UCSD-AML1 (cell line): ENCODE measurements around the gene TMPRSS5.
"Not testable (repeated sequence)": the region's sequence is repeated elsewhere in the genome, so short reads cannot be mapped to it uniquely, and the experiment has no call there.

Source experiments
- DNase-seq: peaks from one replicate; lab custom pipeline; 2025; ENCODE audit not compliant: unreplicated experiment; lab: John Stamatoyannopoulos, UW

The TMPRSS5 gene

DNA sequence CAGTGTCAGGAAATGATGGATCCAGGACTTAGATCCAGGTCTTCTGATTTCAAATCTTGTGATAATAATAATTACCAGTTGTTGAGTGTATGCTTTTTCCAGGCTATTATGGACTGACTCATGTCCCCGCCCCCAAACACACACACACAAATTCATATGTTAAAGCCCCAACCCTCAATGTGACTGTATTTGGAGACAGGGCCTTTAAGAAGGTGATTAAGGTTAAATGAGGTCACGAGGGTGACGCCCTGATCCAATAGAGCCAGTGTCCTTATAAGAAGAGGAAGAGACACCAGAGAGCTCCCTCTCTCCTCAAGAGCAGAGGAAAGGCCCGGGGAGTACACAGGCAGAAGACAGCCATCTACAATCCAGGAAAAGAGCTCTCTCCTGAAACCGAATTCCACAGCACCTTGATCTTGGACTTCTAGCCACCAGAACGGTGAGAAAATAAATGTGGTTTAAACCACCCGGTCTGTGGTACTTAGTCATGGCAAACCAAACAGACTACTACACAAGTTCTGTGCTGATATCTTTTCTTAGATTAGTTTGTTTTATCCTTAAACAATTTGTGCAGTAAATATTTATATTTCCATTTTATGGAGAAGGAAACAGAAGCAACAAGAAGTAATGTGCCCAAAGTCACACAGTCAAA lies 8.2 kb downstream of the TMPRSS5 start:
- DNase-seq: no peak

DNA sequence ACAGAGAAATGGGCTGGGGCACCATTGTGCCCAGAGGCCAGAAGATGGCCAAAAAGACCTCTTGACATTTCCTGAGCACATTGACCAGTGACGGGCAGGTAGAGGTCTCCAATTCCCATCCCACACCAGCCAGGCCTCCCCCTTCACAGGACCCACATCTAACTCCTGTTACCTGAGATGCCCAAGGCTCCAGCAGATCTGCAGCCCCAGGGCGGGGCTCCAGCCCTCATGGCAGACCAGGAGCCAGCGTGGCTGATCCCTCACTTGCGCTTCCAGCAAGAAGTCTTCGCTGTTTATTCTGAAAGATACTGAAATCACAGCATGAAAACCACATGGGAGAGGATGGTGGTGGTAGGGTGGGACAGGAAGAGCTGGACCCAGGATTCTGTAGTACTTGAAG lies 9.0 kb downstream of the TMPRSS5 start:
- DNase-seq: no peak

DNA sequence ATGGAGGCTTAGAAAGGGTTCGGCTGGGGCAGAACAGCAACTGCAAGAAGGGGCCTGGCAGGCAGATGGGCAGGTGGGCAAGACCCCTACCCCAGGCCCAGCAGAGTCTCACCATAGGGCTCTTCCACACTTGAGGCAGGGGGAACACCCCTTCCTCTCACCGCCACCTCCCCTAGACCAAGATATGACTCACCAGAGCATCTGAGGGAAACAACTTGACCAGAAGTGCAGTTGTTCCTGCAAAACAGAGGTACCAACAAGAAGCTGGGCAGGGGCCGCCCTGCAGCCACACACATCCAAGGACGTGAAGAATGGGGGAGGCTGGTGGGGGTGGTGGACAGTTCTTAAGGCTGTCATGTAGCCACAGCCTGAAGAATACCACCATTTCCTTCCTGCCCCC lies 10.9 kb downstream of the TMPRSS5 start:
- DNase-seq: no peak

DNA sequence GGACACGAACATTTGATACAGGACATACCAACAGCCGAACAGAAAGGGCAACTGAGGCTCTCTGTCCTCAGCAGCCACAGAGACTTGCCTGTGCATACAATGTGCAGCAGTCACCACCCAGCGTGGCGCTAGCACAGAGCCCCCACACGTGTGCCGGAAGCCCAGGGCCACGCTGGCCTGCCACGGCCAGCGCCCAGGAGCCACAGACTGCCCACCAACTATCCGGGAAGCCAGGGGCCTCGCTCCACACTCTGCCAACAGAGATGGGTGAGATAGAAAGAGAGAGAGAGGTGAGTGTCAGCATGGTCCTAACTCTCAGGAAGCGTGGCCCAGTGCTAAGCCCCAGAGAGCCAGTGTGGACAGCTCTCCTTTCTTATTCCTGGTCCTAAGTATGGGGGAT lies 11.7 kb downstream of the TMPRSS5 start:
- DNase-seq: no peak

DNA sequence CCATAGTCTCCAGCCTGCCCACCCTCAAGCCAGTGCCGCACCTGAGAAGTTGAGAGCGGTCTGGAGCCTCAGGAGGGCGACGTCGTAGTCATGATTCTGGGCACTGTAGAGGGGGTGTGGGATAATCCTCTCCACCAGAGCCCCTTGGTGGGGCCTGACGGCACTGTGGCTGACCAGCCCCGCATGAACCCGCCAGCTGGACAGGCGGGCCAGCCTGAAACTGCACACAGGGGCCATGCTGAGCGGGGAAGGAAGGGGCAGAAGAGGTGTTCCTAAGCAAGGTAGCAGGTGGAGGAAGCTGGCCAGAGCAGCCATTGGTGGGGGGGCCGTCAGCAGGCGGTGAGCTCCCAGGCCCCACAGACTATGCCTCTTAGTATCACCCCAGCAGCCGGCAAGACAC lies 13.1 kb downstream of the TMPRSS5 start:
- DNase-seq: no peak

DNA sequence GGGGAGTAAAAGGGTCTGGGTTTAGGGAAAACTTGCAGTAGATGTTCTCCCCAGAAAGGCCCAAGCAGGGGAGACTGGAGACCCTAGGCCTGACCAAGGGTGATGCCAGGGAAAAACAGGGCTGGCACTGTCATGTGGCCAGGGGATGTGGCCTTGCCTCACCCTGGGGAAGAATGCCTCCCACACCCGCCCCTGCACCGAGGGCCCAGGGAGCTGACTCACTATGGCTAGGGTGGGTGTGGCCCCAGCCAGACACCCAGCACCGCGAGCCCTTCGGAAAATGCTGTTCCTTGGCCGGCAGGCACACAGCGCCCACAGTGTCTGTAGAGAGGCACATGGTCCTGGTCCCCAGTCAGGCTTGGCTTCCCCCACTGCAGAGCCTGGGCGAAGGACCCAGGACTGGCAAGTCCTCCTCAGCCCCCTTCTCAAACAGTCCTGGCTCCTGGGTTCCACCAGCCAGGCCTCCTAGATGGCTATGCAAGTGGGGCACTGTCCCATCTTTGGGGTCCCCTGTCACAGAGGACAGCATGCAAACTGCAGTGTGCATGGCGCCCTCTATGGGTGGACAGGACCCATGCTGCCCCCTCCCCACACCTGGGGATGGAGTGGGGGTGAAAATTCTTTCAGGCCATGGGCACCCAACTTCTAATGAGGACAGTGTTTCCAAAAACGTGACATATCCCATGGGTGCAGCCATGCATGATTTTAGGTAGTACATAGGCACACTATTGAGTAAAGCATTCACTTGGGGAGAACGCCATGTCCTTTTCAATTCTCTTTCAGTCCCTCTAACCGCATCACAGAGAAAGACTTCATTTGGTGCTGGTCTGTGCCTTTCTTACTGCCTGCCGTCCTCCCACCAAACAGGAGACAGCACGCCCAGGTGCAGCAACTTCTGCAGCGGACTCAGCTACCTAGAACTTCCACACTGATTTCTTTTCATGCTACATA lies 15.2 kb downstream of the TMPRSS5 start:
- DNase-seq: no peak

DNA sequence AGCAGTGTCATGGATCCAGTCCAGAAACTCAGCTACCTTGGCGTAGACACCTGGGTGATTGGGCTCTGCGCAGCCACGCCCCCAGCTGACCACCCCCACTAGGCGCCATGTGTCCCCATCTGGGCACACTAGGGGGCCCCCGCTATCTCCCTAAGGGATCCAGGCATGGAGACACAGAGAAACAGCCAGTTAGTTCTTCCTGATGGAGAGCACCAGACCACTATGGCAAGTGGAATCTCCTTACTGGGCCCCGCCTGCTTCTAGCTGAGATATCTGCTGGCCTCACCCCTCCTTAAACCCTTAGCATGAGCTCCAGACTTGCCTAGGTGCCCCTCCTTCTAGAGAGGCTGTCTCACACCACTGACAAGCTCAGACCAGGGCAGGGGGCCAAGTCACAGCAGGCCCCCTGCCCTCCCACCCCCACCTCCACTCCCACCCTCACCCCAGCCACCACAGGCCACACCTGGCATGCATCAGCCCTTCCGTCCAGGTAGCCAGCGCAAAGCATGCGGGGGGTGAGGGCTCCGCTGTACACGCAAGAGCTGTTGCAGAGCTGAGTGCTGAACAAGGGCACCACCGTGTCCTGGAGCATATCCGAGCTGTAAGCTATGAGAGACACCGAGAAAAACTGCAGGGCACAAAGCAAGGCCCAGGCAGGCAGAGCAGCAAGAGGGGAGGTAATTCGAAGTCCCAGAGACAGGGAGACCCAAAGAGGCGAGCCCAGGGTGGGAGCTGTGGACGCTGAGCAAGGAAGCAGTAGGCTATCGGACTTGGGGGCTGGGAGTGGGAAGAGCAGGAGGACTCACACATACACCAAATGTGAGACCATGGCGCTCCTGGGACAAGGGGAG lies 16.1 kb downstream of the TMPRSS5 start:
- DNase-seq: no peak

DNA sequence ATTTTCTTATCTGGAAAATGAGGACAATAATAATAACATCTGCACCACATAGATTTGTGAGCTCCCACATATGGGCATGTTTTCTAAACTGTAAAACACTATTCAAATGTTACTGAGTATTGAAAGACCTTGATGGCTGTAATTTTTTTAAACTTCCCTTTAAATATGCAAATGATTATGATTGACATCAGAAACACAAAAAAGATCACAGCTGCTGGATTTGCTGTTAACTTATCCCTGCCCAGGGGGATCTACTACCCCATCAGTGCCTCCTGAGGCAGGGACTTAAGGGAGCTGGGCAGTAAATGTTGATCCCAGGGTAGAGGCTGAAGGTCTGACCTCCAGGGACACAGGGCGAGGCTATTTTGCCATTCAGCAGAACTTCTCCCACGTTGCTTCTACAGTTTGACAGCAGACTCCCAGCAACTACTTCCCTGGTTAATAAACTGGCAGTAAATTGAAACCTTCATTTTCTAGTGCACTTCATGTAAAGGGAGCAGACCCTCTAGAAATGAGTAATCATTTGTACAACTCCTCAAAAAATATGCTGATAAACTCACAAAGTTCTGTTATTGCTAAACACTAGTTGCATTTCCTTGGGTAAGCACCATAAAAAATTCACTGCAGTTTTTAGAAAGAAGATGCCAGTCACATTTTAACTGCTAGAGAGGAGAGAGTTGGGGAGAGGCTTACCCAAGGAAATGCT lies 20.3 kb downstream of the TMPRSS5 start:
- no peak for DNase-seq

DNA sequence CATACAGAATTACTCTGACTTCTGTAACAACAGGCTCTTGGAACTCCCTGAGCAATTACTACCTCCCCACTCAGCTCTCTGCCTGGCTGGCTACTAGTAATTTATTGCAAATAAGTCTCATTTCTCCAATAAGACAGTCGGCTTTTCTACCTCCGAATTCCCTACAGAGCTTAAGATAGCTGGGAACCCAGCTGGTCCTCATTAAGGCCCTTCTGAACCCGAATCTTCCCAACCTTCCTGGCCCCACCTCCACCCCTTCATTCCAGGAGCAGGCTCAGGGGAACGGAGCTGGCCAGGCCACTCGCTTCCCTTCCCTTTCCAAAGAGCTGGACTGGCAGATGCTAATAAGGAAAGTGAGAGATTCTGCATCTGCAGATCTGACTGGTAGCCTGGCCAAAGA lies 21.6 kb downstream of the TMPRSS5 start:
- DNase-seq: no peak

DNA sequence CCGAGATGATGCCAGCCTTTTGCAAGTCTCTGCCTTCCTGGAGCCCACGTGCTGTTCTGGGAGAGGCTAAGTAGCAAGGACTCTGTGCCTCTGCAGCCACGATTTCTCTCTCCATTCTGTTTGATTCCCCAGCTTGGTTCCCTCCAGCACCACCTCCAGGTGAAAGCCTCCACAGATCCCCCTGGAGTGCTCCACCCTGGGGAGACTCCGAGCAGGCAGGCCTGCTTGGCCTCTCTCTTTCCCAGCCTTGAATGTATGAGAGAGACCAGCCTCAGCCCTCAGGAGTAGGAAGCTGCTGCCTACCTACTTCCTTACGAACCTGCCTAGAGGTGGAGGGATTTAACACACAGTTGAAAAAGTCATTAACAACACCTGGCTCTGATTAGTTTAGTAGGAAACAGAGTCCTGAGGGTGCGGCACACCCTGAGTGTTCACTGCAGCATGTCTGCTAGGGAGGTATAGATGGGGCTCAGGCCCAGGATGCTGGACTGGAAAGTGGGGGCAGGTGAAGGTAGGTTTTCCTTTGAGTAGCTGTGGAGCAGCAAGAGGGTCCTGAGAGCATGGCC lies 22.5 kb downstream of the TMPRSS5 start:
- no peak for DNase-seq

DNA sequence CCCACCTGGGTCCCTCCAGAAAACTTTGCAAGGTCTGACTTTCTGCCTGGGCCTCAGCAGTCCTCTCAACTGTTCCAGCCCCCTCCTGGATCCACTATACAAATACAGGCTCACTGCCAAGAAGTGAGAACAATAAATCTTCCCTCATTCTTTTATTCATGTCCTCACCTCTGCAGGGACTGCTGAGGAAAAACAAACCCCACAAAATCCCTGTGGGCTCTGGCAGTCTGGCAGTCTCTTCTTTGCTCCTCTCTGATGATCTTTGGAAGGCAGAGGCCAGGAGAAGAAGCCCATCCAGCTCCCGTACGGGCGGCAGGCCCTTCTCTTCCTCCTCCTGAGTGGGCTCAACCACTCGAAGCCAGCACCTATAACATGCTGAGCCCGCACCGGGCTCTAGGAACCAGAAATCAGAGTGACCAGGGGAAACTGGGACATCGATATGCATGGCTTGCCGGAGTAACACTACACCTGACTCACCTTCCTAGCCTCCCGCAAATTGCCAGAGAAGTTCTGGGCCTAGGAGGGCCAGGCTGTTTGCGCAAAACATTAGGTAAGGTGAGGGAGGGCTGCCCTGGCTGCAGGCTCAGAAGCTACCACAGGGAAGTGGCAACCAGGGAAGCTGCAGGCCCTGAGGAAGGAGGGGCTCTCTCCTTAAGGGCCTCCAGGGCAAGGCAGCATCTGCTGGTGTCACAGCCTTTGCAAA lies 24.2 kb downstream of the TMPRSS5 start:
- no peak for DNase-seq

DNA sequence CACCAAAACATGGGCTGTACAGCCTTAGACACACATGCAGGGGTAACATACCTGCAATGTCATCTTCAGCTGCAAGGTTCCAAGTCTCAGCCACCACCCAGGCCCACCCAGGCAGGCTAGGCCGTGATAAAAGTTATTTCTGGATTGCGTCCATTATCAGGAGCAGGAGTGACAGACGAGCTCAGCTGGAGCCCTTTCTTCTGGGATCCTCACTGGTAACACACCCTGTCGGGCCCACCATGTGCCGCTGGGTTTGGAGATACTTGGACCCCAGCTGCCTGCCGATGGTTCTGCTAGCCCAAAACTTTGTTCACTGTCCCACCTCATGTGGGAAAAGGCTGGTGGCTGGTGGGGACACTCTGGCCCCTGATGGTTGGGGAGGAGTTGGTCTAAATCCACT lies 24.8 kb downstream of the TMPRSS5 start:
- DNase-seq: no peak

DNA sequence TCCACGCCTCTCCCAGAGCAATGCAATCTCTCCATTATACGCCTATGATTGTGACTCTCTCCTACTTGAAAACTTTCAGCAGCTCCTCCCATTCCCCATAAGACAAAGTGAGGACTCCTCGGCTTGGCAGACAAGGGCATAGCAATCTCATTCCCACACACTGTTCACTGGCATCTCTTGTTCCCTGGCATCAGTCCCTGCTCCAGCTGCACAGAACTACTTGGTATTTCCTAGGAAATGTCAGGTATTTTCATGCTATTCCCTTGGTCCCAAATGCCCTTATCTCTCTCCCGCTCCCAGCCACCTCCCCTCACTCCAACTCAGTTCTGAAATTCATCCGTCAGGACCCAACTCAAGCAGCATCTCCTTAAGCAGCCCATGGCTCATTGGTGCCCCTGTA lies 28.4 kb downstream of the TMPRSS5 start:
- no peak for DNase-seq

DNA sequence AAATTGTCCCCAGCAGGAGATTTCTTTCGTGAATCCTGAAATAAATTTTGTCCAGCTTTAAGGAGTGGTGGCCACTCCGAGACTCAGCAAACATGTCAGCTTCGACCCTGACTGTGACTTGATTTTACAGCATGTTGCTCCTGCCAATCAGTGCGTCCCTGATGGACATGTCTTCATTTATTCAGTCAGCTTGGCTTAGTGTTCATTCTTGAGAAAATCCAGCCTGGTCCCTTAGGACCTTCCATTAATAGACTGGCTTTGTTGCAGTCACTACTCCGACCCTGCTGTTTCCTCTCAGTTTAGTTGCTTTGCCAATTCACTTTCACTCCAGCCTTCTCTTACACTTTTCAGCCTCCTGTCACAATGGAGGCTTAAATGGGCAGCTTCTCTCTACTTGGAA lies 30.5 kb downstream of the TMPRSS5 start:
- no peak for DNase-seq

DNA sequence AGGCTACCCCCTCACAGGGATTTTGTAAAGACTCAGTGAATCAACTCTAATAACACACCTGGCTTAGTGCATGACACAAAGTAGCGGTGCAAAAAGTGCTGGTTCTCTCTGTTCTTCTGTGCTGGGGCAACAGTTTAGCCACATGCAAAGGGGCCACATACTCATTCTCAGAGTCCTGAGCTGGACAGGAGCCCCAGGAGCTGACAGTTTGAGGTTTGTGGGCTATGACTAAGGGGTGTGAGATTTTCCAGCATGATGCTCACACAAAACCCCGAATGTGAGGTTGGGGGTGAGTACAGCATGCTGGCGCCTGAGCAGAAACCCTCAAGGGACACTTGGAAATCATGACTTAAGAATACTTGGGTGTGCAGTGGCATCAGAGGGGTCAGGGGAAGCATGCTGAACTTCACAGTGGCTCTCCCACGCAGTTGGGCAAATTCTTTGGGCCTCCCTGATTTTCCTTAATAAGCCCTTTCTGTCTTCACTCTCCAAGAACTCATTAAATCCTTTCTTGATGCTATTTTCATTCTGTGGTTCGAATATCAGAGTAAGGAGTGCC lies 31.0 kb downstream of the TMPRSS5 start:
- no peak for DNase-seq

DNA sequence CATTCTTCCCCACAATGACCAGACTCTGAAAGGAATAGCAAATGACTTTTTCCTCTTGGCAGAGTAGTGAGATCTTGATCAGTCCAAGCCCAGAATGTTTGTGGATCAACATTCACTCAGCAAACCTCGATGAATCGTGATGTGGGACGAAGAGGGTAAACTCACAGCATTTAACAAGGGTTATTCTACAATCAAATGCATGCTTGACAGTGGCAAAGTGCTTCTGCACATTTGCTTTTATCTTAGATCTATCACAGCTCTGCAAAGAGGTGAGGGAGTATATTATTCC lies 31.8 kb downstream of the TMPRSS5 start:
- no peak for DNase-seq

DNA sequence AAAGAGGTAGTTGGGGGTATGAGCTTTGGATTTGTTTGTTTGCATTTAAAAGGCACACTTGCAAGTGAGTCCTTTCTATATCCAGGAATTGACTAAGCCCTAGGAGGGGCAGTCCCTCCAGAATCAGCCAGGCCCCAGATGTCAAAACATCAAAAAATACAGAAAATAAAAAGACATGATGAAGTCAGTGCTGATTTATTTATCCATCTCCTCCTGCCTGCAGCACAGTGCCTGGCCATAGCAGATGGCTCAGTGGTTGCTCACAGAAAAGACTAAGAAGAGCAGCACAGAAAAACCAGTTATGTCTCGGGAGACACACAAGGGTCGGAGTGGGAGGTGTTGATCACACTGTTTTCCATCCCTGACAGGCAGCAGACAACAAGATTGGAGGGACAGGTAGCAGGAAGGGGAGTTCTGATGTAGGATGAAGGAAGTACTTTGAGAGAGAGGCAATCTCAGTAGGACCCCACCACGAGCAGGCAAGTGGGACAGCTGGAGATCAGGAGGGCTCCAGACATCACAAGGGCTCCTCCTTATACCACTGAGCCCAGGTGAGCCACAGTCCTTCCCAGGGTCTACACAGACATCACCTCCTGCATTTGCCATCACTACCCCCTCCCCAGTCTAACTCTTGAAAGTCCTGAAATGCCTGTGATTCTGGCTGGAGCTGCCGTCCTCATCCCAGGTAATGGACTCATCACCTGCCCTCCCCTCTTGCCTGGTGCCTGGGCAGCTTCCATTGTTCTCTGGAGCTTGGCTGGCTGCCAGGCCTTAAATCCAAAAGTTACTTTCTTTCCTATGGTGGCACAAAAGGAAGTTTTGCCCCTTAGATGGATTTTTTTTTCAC lies 32.3 kb downstream of the TMPRSS5 start:
- DNase-seq: no peak

DNA sequence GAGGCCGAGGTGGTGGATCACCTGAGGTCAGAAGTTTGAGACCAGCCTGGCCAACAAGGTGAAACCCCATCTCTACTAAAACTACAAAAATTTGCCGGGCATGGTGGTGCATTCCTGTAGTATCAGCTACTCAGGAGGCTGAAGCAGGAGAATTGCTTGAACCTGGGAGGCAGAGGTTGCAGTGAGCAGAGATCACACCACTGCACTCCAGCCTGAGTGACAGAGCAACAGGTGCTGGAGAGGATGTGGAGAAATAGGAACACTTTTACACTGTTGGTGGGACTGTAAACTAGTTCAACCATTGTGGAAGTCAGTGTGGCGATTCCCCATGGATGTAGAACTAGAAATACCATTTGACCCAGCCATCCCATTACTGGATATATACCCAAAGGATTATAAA lies 34.2 kb downstream of the TMPRSS5 start:
- not testable (repeated sequence) for DNase-seq

DNA sequence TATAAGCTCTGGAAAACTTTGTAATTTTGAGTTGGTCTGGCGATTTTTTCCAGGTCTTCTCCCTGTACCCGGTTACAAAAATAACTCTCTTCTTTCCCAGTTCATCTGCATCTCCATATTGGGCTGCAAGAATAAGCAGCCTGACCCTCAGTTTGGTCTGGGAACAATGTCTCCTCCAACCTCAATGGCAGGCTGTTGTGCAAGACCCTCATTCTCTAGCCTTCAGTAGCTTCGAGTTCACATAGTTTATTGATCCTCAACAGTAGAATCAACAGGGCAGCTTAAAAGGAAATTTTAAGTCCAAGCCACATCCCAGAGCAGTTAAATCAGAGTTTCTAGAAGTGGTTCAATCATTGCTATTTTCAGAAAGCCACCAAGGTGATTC lies 35.3 kb downstream of the TMPRSS5 start:
- no peak for DNase-seq
